WTC11 (cell line): ENCODE results near the gene ARHGAP22.

ENCODE experiments used
- AFF4 ChIP-seq: sonication (generic); formaldehyde crosslinking; IDR thresholded peaks from 2 replicates; pipeline ENCODE4 v1.8.1; 2023; ENCODE audit warnings: mild to moderate bottlenecking, missing genetic modification reagents, borderline replicate concordance
- ATF2 ChIP-seq: sonication (generic); formaldehyde crosslinking; IDR thresholded peaks from 2 replicates; pipeline ENCODE4 v1.8.1; 2022; ENCODE audit warnings: low read depth, missing genetic modification reagents, borderline replicate concordance
- CTCF ChIP-seq: fragments of 200-600 bp; IDR thresholded peaks from 2 replicates; pipeline ENCODE4 v1.8.0; 2022; ENCODE audit warnings: antibody characterized with exemption
- FOXP4 ChIP-seq: sonication (generic); formaldehyde crosslinking; IDR thresholded peaks from 2 replicates; pipeline ENCODE4 v1.8.0; 2022; ENCODE audit warnings: mild to moderate bottlenecking, missing genetic modification reagents
- KAT7 ChIP-seq: sonication (generic); formaldehyde crosslinking; IDR thresholded peaks from 2 replicates; pipeline ENCODE4 v1.8.1; 2023; ENCODE audit warnings: missing genetic modification reagents, mild to moderate bottlenecking, borderline replicate concordance
- MAX ChIP-seq: sonication (generic); formaldehyde crosslinking; IDR thresholded peaks from 2 replicates; pipeline ENCODE4 v1.8.0; 2022; ENCODE audit warnings: mild to moderate bottlenecking, missing genetic modification reagents
- MXD4 ChIP-seq: fragments of 250-450 bp; sonication (Bioruptor Pico); IDR thresholded peaks from 2 replicates; pipeline ENCODE4 v1.8.0; 2021; ENCODE audit warnings: mild to moderate bottlenecking, moderate library complexity, borderline replicate concordance
- USF2 ChIP-seq: sonication (generic); formaldehyde crosslinking; IDR thresholded peaks from 2 replicates; pipeline ENCODE4 v1.8.1; 2023; ENCODE audit warnings: mild to moderate bottlenecking, missing genetic modification reagents, moderate library complexity
- ZNF512 ChIP-seq: sonication (generic); formaldehyde crosslinking; IDR thresholded peaks from 2 replicates; pipeline ENCODE4 v1.8.1; 2022; ENCODE audit warnings: missing genetic modification reagents, borderline replicate concordance

GRCh38 chr10:48592346-48592745, 12.5 kb downstream of the ARHGAP22 start:
- TF ChIP-seq MAX (no peak), CTCF (no peak), USF2 (CRISPR knock-in tag) (no peak), ZNF512 (CRISPR knock-in tag) (no peak), AFF4 (no peak), KAT7 (CRISPR knock-in tag) (no peak), FOXP4 (CRISPR knock-in tag) (no peak), MXD4 (CRISPR knock-in tag) (no peak), ATF2 (CRISPR knock-in tag) (no peak)
